ENCODE measurements around the gene SH3PXD2B.
"Not testable (repeated sequence)": the region's sequence is repeated elsewhere in the genome, so short reads cannot be mapped to it uniquely, and the experiment has no call there.

The SH3PXD2B gene

DNA sequence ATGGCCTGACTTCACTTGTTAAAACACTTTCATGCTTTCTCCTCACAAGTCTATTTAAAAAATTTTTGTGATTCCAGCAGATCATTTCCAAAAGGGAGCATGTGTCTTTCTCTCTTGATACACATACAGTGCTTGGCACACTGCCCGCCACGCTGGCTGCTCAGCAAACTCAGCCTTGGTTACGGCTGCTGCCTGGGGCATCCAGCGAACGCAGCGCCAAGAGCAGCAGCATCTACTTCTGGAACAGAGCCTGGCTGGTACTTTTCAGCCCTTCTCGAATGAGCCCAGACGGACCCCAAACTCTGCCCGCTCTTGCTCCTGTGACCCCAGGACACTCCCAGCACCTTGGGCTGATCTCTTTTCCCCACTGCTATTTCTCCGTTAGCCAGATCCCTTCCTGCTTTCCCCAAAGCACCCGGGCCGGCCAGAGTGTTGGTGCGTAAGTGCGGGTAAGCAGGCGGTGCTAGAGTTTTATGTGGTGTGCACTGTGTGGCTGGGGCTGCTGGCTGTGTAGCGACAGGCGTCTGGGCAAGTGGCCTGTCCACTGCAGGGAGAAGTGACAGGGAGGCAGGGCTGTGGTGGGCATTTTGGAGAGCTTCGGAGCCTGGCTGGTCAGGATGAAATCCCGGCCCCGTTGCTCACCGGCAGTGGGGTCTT lies 73.2 kb downstream of the SH3PXD2B start:
- H3K36me3 ChIP-seq (ENCODE audit: insufficient read depth, low read length) = peaks cover 29% of the 10 kb centered on the region
- H3K27me3 ChIP-seq (ENCODE audit: control insufficient read depth in 1 of 2, insufficient read depth in 2 of 2, low read length in 2 of 2) = no peaks in the 10 kb centered on the region
- H3K9me3 ChIP-seq (ENCODE audit: low read length) = no peaks in the 10 kb centered on the region
- peak overlapping the region in 1 of 2 donors; percentile 38 for H3K4me3 ChIP-seq (ENCODE audit: low read depth in 1 of 2, low read length in 2 of 2)
- H3K27ac ChIP-seq (ENCODE audit: low read depth, low read length) = peak overlapping the region; percentile 74
- peaks cover 24% of the 10 kb centered on the region for H3K4me1 ChIP-seq (ENCODE audit: insufficient read depth, low read length)
- H3K9ac ChIP-seq (ENCODE audit: low read length) = no peak overlapping the region

DNA sequence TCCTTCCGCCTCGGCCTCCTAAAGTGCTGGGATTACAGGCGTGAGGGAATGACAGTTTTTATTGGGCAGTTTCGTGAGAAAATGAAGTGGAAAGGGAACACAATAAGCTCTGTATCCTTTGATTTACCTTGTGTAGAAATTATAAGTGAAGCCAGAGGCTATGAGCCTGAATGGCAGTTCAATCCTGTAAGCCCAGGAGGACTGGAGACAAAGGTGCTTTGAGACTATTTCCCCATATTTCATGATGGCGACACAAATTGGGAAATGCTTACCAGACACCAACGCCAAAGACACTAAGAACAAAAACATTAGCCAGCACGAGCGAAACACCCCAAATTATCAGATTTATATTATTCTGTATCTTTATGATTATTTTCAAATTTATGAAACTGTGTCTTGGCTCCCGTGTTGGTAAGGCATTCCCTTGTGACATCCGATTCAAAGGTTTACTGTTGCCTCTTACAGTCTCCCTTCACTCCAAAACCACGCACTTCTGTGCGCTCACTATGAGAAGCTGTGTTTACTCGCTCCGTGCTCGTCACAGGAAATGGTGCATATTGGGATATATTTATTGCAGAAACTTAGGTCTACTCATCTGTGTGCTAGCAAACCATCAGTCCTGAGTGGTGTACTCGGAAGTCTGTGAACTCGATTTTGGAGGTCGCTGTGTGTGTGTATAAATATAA lies 73.9 kb downstream of the SH3PXD2B start:
- H3K9me3 ChIP-seq (ENCODE audit: low read length) = no peaks in the 10 kb centered on the region
- no peak overlapping the region for H3K9ac ChIP-seq (ENCODE audit: low read length)
- H3K36me3 ChIP-seq (ENCODE audit: insufficient read depth, low read length) = peaks cover 30% of the 10 kb centered on the region
- H3K27me3 ChIP-seq (ENCODE audit: control insufficient read depth in 1 of 2, insufficient read depth in 2 of 2, low read length in 2 of 2) = no peaks in the 10 kb centered on the region
- H3K4me3 ChIP-seq (ENCODE audit: low read depth in 1 of 2, low read length in 2 of 2) = no peak overlapping the region
- H3K4me1 ChIP-seq (ENCODE audit: insufficient read depth, low read length) = peaks cover 17% of the 10 kb centered on the region
- H3K27ac ChIP-seq (ENCODE audit: low read depth, low read length) = peak overlapping the region; percentile 74

DNA sequence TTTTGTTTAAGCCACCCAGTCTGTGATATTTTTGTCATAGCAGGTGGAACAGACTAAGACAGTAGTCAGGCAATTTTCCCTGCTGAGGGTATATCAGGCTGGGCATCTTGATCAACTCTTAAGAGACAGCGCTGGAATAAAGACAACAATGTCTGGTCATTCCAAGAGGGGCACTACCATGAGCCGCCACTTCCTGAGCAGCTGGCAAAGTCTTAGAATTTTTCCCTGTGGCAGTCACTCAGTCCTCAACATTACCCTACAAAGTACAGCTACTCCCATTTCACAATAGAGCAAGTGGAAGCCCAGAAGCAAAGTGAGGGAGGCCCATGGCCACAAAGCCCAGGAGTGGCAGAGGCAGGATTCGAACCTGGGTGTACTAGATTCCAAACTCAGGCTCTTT lies 74.8 kb downstream of the SH3PXD2B start:
- no peaks in the 10 kb centered on the region for H3K27me3 ChIP-seq (ENCODE audit: control insufficient read depth in 1 of 2, insufficient read depth in 2 of 2, low read length in 2 of 2)
- H3K4me1 ChIP-seq (ENCODE audit: insufficient read depth, low read length) = peaks cover 12% of the 10 kb centered on the region
- H3K27ac ChIP-seq (ENCODE audit: low read depth, low read length) = no peak overlapping the region
- H3K9ac ChIP-seq (ENCODE audit: low read length) = no peak overlapping the region
- peaks cover 26% of the 10 kb centered on the region for H3K36me3 ChIP-seq (ENCODE audit: insufficient read depth, low read length)
- no peaks in the 10 kb centered on the region for H3K9me3 ChIP-seq (ENCODE audit: low read length)
- H3K4me3 ChIP-seq (ENCODE audit: low read depth in 1 of 2, low read length in 2 of 2) = no peak overlapping the region

DNA sequence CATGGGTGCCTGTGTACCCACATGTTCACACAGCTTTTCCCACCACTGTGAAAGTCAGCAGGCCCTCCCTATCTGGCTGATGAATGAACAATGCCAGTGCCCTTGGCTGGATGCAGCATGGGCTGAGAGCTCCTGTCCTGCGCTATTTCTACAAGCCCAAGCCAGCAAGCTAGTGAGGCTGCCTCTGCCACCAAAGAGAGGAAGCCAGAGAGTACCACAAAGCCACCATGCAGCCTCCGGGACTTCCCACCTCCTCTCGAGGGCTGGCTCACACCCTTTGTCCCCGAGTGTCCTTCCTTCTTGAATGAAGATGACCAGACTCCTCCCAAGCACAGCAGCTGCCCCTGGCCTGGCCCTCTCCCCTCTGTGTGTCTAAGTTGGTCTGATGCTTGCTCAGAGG lies 76.5 kb downstream of the SH3PXD2B start:
- Histone ChIP-seq H3K27me3 (ENCODE audit: control insufficient read depth in 1 of 2, insufficient read depth in 2 of 2, low read length in 2 of 2) (no peaks in the 10 kb centered on the region), H3K4me1 (ENCODE audit: insufficient read depth, low read length) (peaks cover 12% of the 10 kb centered on the region), H3K9me3 (ENCODE audit: low read length) (no peaks in the 10 kb centered on the region), H3K27ac (ENCODE audit: low read depth, low read length) (no peak overlapping the region), H3K36me3 (ENCODE audit: insufficient read depth, low read length) (peaks cover 38% of the 10 kb centered on the region), H3K4me3 (ENCODE audit: low read depth in 1 of 2, low read length in 2 of 2) (no peak overlapping the region), H3K9ac (ENCODE audit: low read length) (no peak overlapping the region)

DNA sequence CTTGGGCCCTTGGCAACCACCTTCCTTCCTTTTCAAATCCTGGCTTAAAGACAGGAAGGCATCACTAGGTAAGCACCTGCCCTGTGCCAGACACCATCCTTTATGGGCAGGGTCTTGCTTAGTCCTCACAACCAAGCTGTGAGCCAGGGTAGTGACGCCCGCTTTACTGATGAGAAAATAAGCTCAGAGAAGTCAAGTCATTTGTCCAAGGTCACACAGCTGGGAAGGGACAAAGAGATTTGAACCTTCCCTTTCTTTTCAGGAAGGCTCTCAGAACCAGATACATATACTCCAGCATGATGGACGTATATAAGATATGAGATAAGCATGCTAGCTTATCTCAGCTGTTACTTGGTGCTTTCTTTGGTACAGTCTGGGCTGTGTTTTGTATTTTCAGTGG lies 76.9 kb downstream of the SH3PXD2B start:
- H3K27ac ChIP-seq (ENCODE audit: low read depth, low read length) = no peak overlapping the region
- peaks cover 42% of the 10 kb centered on the region for H3K36me3 ChIP-seq (ENCODE audit: insufficient read depth, low read length)
- H3K4me3 ChIP-seq (ENCODE audit: low read depth in 1 of 2, low read length in 2 of 2) = no peak overlapping the region
- H3K4me1 ChIP-seq (ENCODE audit: insufficient read depth, low read length) = peaks cover 12% of the 10 kb centered on the region
- no peaks in the 10 kb centered on the region for H3K9me3 ChIP-seq (ENCODE audit: low read length)
- H3K27me3 ChIP-seq (ENCODE audit: control insufficient read depth in 1 of 2, insufficient read depth in 2 of 2, low read length in 2 of 2) = no peaks in the 10 kb centered on the region
- H3K9ac ChIP-seq (ENCODE audit: low read length) = no peak overlapping the region

- Histone ChIP-seq H3K9me3 (ENCODE audit: low read length) (no peaks in the 10 kb centered on the region), H3K9ac (ENCODE audit: low read length) (no peak overlapping the region), H3K36me3 (ENCODE audit: insufficient read depth, low read length) (peaks cover 44% of the 10 kb centered on the region), H3K27ac (ENCODE audit: low read depth, low read length) (no peak overlapping the region), H3K4me3 (ENCODE audit: low read depth in 1 of 2, low read length in 2 of 2) (no peak overlapping the region), H3K4me1 (ENCODE audit: insufficient read depth, low read length) (no peaks in the 10 kb centered on the region), H3K27me3 (ENCODE audit: control insufficient read depth in 1 of 2, insufficient read depth in 2 of 2, low read length in 2 of 2) (no peaks in the 10 kb centered on the region)
These were observed 79.5 kb downstream of the SH3PXD2B start for GRCh38 chr5:172374783-172375182.

DNA sequence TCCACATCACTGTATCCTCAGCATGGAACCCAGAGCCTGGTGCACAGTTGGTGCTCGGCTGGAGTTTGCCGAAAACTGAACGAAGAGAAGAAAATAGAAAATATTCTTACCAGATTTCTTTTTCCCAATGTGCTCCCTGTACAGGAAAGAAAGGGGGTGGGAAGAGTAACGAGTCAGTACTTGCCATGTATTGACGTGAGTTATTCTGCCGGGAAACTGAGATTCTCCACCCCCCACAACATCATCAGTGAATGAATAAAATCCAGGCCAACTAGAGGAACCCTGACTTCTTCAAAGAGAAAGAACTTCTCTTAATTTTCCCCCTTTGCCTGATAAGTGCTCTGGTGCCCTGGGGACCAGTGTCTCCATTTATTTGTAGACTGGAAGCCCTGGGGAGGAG lies 80.6 kb downstream of the SH3PXD2B start:
- Histone ChIP-seq H3K4me1 (ENCODE audit: insufficient read depth, low read length) (no peaks in the 10 kb centered on the region), H3K4me3 (ENCODE audit: low read depth in 1 of 2, low read length in 2 of 2) (no peak overlapping the region), H3K27ac (ENCODE audit: low read depth, low read length) (no peak overlapping the region), H3K9ac (ENCODE audit: low read length) (no peak overlapping the region), H3K27me3 (ENCODE audit: control insufficient read depth in 1 of 2, insufficient read depth in 2 of 2, low read length in 2 of 2) (no peaks in the 10 kb centered on the region), H3K9me3 (ENCODE audit: low read length) (no peaks in the 10 kb centered on the region), H3K36me3 (ENCODE audit: insufficient read depth, low read length) (peaks cover 44% of the 10 kb centered on the region)

DNA sequence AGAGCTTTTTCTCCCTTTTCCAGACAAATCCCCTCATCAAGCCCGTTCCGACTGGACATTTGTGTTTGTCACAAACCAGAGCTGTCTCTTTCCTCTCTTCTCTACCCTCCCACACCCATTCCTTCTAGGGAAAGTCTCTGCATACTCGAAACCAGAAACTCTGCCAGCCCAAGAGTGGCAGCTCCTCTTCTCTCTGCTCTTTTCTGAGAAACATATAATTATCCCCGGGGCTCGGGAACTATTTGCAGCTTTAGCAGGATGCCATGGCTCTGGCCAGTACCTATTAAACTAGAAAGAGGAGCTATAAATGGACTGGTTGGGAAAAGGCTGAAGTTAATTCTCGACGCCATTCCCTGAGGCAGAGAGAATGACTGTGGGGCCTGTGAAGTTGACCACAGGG lies 82.6 kb downstream of the SH3PXD2B start:
- Histone ChIP-seq H3K4me3 (ENCODE audit: low read depth in 1 of 2, low read length in 2 of 2) (no peak overlapping the region), H3K36me3 (ENCODE audit: insufficient read depth, low read length) (peaks cover 29% of the 10 kb centered on the region), H3K4me1 (ENCODE audit: insufficient read depth, low read length) (no peaks in the 10 kb centered on the region), H3K9ac (ENCODE audit: low read length) (no peak overlapping the region), H3K9me3 (ENCODE audit: low read length) (no peaks in the 10 kb centered on the region), H3K27me3 (ENCODE audit: control insufficient read depth in 1 of 2, insufficient read depth in 2 of 2, low read length in 2 of 2) (no peaks in the 10 kb centered on the region), H3K27ac (ENCODE audit: low read depth, low read length) (no peak overlapping the region)

DNA sequence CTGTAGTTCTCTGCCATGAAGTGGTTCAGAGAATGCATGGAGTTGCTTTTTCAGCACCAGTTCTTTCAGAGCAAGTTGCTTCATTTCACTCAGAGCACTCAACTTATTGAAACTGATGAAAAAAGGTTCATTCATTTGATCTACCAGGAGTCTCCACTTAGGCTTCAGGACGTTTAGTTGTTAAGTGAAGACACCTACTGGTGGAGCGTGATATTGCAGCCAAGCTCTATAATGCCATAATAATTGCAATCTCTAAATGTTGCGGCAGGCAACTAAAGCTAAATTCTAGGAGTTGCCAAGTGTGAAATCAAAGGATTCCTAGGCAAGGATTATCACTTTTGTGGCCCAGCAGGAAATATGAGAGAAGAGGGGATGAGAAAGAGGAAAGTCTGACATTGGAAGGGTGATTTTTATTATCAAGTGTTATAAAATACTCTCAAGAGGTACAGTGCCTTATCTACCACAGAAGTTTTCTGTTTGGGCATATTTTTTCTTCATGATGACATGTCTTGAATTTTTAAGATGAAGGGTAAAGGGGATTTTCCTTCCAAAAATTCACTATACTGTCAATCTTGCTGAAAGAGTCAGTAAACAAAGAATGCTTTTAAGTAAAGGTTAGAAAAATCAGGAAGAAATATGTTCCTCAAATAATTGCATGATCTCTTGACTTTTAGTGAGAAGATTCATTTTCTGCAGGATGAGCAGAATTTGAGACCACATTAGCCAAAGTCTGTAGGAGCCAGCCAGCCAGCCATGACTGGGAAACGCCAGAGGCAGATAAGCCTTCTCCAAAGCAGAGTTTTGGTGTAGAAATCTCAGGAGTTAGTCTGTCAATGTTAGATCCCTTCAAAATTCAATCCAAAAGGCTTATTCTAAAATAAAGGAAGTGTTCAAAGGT lies 83.4 kb downstream of the SH3PXD2B start:
- H3K9me3 ChIP-seq (ENCODE audit: low read length) = no peaks in the 10 kb centered on the region
- H3K36me3 ChIP-seq (ENCODE audit: insufficient read depth, low read length) = peaks cover 22% of the 10 kb centered on the region
- no peak overlapping the region for H3K9ac ChIP-seq (ENCODE audit: low read length)
- no peaks in the 10 kb centered on the region for H3K4me1 ChIP-seq (ENCODE audit: insufficient read depth, low read length)
- H3K27ac ChIP-seq (ENCODE audit: low read depth, low read length) = no peak overlapping the region
- no peak overlapping the region for H3K4me3 ChIP-seq (ENCODE audit: low read depth in 1 of 2, low read length in 2 of 2)
- no peaks in the 10 kb centered on the region for H3K27me3 ChIP-seq (ENCODE audit: control insufficient read depth in 1 of 2, insufficient read depth in 2 of 2, low read length in 2 of 2)

DNA sequence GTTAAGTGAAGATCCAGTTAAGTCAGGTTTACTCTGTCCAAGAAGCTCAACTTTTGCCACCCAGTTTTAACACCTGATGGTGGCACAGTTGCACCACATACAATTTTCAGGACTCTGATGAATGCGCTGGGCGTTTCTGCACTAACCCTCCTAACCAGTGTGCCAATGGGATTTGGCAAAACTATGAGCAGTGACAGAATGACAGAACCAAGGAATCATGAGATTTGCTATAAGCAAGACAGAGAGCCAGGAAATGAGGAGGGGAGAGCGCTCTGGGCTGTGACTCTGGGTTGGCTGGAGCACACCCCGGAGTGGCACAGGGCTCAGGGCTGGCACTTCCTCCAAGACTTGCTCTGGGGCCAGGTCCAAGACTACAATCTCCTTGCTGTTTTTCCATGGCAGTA lies 84.1 kb downstream of the SH3PXD2B start:
- Histone ChIP-seq H3K36me3 (ENCODE audit: insufficient read depth, low read length) (peaks cover 18% of the 10 kb centered on the region), H3K27ac (ENCODE audit: low read depth, low read length) (no peak overlapping the region), H3K9ac (ENCODE audit: low read length) (no peak overlapping the region), H3K4me3 (ENCODE audit: low read depth in 1 of 2, low read length in 2 of 2) (no peak overlapping the region), H3K27me3 (ENCODE audit: control insufficient read depth in 1 of 2, insufficient read depth in 2 of 2, low read length in 2 of 2) (no peaks in the 10 kb centered on the region), H3K9me3 (ENCODE audit: low read length) (no peaks in the 10 kb centered on the region), H3K4me1 (ENCODE audit: insufficient read depth, low read length) (no peaks in the 10 kb centered on the region)

GRCh38 chr5:172368699-172369098 lies 85.6 kb downstream of the SH3PXD2B start:
- not testable (repeated sequence) for H3K4me3 ChIP-seq (ENCODE audit: low read depth in 1 of 2, low read length in 2 of 2); H3K4me1 ChIP-seq (ENCODE audit: insufficient read depth, low read length); H3K27ac ChIP-seq (ENCODE audit: low read depth, low read length); H3K9ac ChIP-seq (ENCODE audit: low read length); H3K9me3 ChIP-seq (ENCODE audit: low read length); H3K27me3 ChIP-seq (ENCODE audit: control insufficient read depth in 1 of 2, insufficient read depth in 2 of 2, low read length in 2 of 2)
- H3K36me3 ChIP-seq (ENCODE audit: insufficient read depth, low read length) = peaks cover 16% of the 10 kb centered on the region
